HCT116 (cell line): Measurements from ENCODE around the gene CAPN10.

Experiments
- CTCF ChIP-seq, 3 experiments: fragments of 200-600 bp in 1 of 3; sonication (generic) in 1 of 3; IDR thresholded peaks in 2 of 3; conservative IDR thresholded peaks in 1 of 3; 2 replicates each; pipeline ENCODE4 v1.5.1; 2012 to 2017; ENCODE audit warnings: low read depth in 2 of 3, low read length in 2 of 3, antibody characterized with exemption in 1 of 3, borderline replicate concordance in 1 of 3, control low read depth in 1 of 3, mild to moderate bottlenecking in 1 of 3, mixed read lengths in 1 of 3, mixed run types in 1 of 3, moderate library complexity in 1 of 3; ENCODE audit not compliant: insufficient read depth in 1 of 3
- EGR1 ChIP-seq: IDR thresholded peaks from 2 replicates; pipeline ENCODE4 v1.6.1; 2012; ENCODE audit warnings: low read depth
- ELF1 ChIP-seq: IDR thresholded peaks from 2 replicates; pipeline ENCODE4 v1.6.1; 2012; ENCODE audit warnings: low read depth, borderline replicate concordance
- EZH2 ChIP-seq: fragments of 200-600 bp; sonication (generic); IDR thresholded peaks from 2 replicates; pipeline ENCODE4 v1.6.1; 2017; ENCODE audit warnings: antibody characterized with exemption, mixed run types
- EZH2phosphoT487 ChIP-seq: fragments of 200-600 bp; IDR thresholded peaks from 2 replicates; pipeline ENCODE4 v1.6.1; 2018; ENCODE audit warnings: antibody characterized with exemption, borderline replicate concordance
- FOSL1 ChIP-seq: IDR thresholded peaks from 2 replicates; pipeline ENCODE4 v1.6.1; 2012; ENCODE audit warnings: low read depth
- POLR2A ChIP-seq: IDR thresholded peaks from 2 replicates; pipeline ENCODE4 v1.7.0; 2011; ENCODE audit warnings: borderline replicate concordance; ENCODE audit not compliant: insufficient read depth, insufficient read length; ENCODE audit errors: extremely low read depth
- RAD21 ChIP-seq: IDR thresholded peaks from 2 replicates; pipeline ENCODE4 v1.6.1; 2012; ENCODE audit warnings: low read depth, mild to moderate bottlenecking
- REST ChIP-seq: IDR thresholded peaks from 2 replicates; pipeline ENCODE4 v1.6.1; 2012; ENCODE audit warnings: low read depth
- SIN3A ChIP-seq: IDR thresholded peaks from 2 replicates; pipeline ENCODE4 v1.6.1; 2012; ENCODE audit warnings: low read depth

- no peak for TF ChIP-seq POLR2A
- TF ChIP-seq CTCF (IDR thresholded peaks at IDR 0.05 in 2 of 3, conservative IDR thresholded peaks at IDR 0.05 in 1 of 3; ENCODE audit: borderline replicate concordance in 1 of 3, insufficient read depth in 1 of 3, low read depth in 2 of 3, low read length in 2 of 3): no peak
- TF ChIP-seq ELF1: no peak
- no peak for TF ChIP-seq EZH2phosphoT487
- no peak for TF ChIP-seq FOSL1
- TF ChIP-seq EGR1: no peak
- no peak for TF ChIP-seq EZH2
- TF ChIP-seq REST: no peak
- no peak for TF ChIP-seq RAD21
- TF ChIP-seq SIN3A: no peak
Measured at GRCh38 chr2:240637116-240637900, 50.8 kb downstream of the CAPN10 start.
